ENCODE results near the gene INSIG2.

Gene INSIG2

DNA sequence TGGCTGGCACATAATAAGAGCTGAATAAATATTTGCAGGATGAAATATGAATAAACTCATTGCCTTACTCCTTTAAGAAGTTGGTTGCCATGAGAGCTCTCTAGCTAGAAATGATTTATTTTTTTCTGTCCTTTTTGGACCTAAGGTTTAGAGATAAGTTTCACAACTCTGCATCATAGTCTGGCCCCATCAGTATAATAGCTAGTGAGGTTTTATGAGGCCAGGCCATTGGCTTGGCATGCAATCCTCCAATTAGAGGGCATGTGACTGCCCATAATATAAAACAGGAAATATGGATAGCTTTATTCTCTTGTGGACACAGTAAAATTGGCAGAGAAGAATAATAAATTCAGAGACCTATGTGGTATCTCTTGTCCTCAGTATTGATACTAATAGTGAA, 26.2 kb upstream of the INSIG2 start:
- Histone ChIP-seq H3K4me3 (ENCODE audit: low read length) (no peak overlapping the region), H3K9me3 (replicated peaks; ENCODE audit: low read length) (no peaks in the 10 kb centered on the region), H3K4me2 (ENCODE audit: low read length) (peak overlapping the region; percentile 11), H3K27me3 (ENCODE audit: control insufficient read depth, insufficient read depth, low read length) (peaks cover 23% of the 10 kb centered on the region), H3K36me3 (ENCODE audit: insufficient read depth, low read length) (no peaks in the 10 kb centered on the region), H3K9ac (ENCODE audit: low read depth, low read length) (peak overlapping the region; percentile 37), H3K4me1 (ENCODE audit: control insufficient read depth, insufficient read depth, low read length) (peaks cover 33% of the 10 kb centered on the region)

DNA sequence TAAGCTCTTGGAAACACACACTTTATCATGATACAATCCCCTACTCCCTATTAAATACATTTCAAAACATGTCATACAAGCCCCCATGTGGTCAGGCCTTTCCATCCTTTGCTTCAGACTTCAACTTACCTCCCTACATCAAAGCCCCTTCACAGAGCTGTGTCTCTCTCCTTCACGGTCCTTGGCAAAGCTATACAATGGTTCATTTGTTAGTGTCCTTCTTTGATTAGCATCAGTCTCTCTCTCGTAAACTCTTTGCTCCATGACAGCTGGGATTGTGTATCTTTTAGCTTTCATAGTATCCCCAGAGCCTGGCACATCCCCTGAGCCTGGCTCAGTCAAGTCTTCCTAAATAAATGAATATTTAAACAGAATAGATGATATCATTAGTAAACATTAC, 25.6 kb upstream of the INSIG2 start:
- Histone ChIP-seq H3K4me2 (ENCODE audit: low read length) (no peak overlapping the region), H3K36me3 (ENCODE audit: insufficient read depth, low read length) (no peaks in the 10 kb centered on the region), H3K4me1 (ENCODE audit: control insufficient read depth, insufficient read depth, low read length) (peaks cover 33% of the 10 kb centered on the region), H3K9me3 (replicated peaks; ENCODE audit: low read length) (no peaks in the 10 kb centered on the region), H3K4me3 (ENCODE audit: low read length) (no peak overlapping the region), H3K27me3 (ENCODE audit: control insufficient read depth, insufficient read depth, low read length) (peaks cover 24% of the 10 kb centered on the region), H3K9ac (ENCODE audit: low read depth, low read length) (no peak overlapping the region)

DNA sequence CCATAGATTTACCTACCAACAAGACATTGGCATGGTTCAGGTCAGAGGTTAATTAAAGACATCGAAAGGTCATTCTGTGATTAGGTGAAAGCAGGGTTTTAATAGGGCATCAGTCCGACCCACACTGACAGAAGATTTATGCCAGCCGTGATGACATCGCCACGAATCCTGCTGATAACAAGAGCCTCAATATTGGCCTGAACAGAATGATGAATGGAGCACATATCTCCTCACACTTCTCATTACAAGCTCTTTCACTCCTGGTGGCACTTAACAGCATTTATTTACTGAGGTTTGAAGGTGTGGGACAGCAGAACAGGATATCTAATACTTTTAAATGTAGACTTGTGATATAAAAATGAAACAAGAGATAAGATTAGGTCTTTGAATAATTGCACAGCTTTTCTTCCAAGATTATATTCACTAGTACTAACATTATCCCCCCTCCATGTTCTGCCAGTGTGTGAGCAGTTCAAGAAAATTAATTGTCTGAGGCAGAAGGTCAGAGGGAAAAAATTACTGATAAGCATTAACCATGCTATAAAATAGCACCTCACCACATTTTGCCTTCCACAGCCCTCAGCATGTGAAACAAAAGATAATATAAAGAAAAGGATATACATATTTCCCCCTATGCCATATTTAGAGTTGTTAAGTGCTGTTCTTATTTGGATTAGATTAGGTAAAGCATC, 23.1 kb upstream of the INSIG2 start:
- Histone ChIP-seq H3K27me3 (ENCODE audit: control insufficient read depth, insufficient read depth, low read length) (peaks cover 46% of the 10 kb centered on the region), H3K4me2 (ENCODE audit: low read length) (no peak overlapping the region), H3K4me3 (ENCODE audit: low read length) (no peak overlapping the region), H3K9ac (ENCODE audit: low read depth, low read length) (no peak overlapping the region), H3K4me1 (ENCODE audit: control insufficient read depth, insufficient read depth, low read length) (peaks cover 21% of the 10 kb centered on the region), H3K9me3 (replicated peaks; ENCODE audit: low read length) (no peaks in the 10 kb centered on the region), H3K36me3 (ENCODE audit: insufficient read depth, low read length) (no peaks in the 10 kb centered on the region)

DNA sequence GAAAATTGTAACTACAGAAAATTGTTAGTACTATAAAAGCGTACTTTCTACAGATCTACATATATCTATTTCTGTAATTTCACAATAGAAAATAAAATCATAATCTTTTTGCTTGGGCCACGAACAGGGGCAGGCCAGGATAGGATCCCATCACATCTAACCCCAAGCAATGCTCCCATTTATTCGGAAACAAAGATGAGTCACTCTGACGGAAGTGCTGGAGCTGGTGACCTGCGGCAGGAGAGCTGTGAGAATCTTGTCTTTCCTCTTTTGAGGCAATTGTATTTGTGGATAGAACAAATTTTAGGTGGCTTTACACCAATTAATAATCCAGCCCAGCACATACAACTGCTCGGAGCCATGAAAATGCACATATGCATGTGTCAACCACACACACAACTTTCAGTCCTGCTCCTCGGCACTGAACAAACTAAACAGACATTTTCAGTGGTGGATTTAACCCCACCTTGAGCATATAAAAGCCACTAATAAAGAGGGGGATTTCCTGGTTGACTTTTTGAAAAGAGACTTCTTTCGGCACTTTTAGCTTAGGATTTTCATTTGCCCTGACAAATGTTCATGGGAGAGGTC, 22.3 kb upstream of the INSIG2 start:
- no peak overlapping the region for H3K9ac ChIP-seq (ENCODE audit: low read depth, low read length)
- peaks cover 13% of the 10 kb centered on the region for H3K4me1 ChIP-seq (ENCODE audit: control insufficient read depth, insufficient read depth, low read length)
- no peaks in the 10 kb centered on the region for H3K9me3 ChIP-seq (replicated peaks; ENCODE audit: low read length)
- H3K36me3 ChIP-seq (ENCODE audit: insufficient read depth, low read length), result no peaks in the 10 kb centered on the region
- H3K4me2 ChIP-seq (ENCODE audit: low read length), result no peak overlapping the region
- no peak overlapping the region for H3K4me3 ChIP-seq (ENCODE audit: low read length)
- H3K27me3 ChIP-seq (ENCODE audit: control insufficient read depth, insufficient read depth, low read length), result peaks cover 49% of the 10 kb centered on the region

DNA sequence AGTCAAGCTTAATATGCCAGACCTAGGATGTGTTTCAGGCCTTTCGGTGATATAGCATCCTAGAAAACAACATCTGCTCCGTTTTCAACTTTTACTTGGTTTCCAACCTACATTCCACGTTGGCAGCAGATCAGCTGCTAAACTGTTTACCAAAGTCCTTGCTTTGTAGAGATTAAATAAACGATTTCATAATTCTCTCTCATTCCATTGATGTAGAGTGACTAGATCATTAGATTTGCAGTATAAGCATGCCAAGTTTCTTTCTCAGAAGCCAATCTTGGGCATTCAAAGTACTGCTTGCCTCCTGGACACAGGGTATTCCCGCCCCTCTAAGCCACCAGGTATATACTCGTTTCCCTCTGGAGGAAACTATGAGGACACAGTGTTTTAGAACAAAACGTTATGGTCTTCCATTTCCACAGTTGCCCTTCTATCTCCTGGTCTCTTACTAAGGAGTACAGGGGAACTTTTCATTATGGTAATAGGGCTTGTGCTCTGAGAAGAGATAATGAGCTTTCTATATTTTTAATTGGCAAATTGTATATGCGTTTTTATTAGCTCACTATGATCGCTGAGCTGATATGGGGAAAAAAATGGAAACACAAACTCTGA, 10.5 kb upstream of the INSIG2 start:
- H3K4me3 ChIP-seq (ENCODE audit: low read length), result no peak overlapping the region
- peaks cover 48% of the 10 kb centered on the region for H3K27me3 ChIP-seq (ENCODE audit: control insufficient read depth, insufficient read depth, low read length)
- H3K4me2 ChIP-seq (ENCODE audit: low read length), result no peak overlapping the region
- no peaks in the 10 kb centered on the region for H3K36me3 ChIP-seq (ENCODE audit: insufficient read depth, low read length)
- H3K4me1 ChIP-seq (ENCODE audit: control insufficient read depth, insufficient read depth, low read length), result no peaks in the 10 kb centered on the region
- H3K9me3 ChIP-seq (replicated peaks; ENCODE audit: low read length), result no peaks in the 10 kb centered on the region
- H3K9ac ChIP-seq (ENCODE audit: low read depth, low read length), result no peak overlapping the region

DNA sequence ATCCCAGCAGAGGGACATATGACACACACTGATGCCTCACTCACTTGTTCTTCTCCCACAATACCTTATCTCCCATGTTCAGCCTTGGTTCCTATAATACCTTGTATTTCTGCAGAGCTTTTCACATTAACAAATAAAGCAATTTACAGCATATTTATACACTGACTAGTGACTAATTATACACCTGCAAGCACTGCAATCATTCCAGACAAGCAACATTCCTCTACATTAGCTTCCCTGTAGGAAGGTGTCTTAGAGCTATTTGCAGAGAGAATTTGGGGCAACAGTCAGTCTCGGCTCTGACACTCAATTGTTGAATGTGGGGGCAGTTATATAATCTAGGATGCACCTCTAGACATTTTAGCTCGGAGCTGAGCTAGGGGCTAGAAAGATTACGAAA, 9.5 kb upstream of the INSIG2 start:
- Histone ChIP-seq H3K27me3 (ENCODE audit: control insufficient read depth, insufficient read depth, low read length) (peaks cover 53% of the 10 kb centered on the region), H3K4me2 (ENCODE audit: low read length) (no peak overlapping the region), H3K4me3 (ENCODE audit: low read length) (no peak overlapping the region), H3K36me3 (ENCODE audit: insufficient read depth, low read length) (no peaks in the 10 kb centered on the region), H3K9ac (ENCODE audit: low read depth, low read length) (no peak overlapping the region), H3K9me3 (replicated peaks; ENCODE audit: low read length) (no peaks in the 10 kb centered on the region), H3K4me1 (ENCODE audit: control insufficient read depth, insufficient read depth, low read length) (no peaks in the 10 kb centered on the region)

DNA sequence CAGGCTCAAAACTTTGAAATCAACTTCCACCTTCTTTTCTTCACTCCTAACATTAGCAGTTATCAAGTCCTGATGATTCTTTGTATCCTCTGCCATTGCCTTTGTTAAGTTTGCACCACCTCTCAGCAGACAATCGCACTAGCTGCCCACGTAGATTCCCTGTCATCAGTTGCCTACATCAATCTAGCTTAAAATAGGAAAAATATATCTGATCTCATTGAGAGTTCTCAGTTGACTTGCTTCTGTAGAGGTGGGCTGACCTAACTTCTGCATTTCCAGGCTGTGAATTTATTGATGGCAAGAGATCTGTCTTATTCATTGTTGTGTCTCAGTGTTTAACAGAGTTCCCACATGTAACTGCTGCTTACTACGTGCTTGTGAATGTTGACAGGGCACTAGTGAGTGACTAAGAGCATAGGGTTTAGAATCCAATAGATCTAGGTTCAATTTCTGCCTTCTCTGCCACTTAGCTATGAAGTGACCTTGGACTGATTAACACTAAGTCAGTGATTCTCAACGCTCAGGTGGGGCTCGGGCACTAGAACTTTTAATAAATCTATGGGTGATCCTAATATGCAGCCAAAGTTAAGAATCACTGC, 3.7 kb upstream of the INSIG2 start:
- Histone ChIP-seq H3K4me3 (ENCODE audit: low read length) (no peak overlapping the region), H3K27me3 (ENCODE audit: control insufficient read depth, insufficient read depth, low read length) (peaks cover 52% of the 10 kb centered on the region), H3K36me3 (ENCODE audit: insufficient read depth, low read length) (no peaks in the 10 kb centered on the region), H3K9me3 (replicated peaks; ENCODE audit: low read length) (no peaks in the 10 kb centered on the region), H3K4me1 (ENCODE audit: control insufficient read depth, insufficient read depth, low read length) (peaks cover 3% of the 10 kb centered on the region), H3K4me2 (ENCODE audit: low read length) (no peak overlapping the region), H3K9ac (ENCODE audit: low read depth, low read length) (no peak overlapping the region)

DNA sequence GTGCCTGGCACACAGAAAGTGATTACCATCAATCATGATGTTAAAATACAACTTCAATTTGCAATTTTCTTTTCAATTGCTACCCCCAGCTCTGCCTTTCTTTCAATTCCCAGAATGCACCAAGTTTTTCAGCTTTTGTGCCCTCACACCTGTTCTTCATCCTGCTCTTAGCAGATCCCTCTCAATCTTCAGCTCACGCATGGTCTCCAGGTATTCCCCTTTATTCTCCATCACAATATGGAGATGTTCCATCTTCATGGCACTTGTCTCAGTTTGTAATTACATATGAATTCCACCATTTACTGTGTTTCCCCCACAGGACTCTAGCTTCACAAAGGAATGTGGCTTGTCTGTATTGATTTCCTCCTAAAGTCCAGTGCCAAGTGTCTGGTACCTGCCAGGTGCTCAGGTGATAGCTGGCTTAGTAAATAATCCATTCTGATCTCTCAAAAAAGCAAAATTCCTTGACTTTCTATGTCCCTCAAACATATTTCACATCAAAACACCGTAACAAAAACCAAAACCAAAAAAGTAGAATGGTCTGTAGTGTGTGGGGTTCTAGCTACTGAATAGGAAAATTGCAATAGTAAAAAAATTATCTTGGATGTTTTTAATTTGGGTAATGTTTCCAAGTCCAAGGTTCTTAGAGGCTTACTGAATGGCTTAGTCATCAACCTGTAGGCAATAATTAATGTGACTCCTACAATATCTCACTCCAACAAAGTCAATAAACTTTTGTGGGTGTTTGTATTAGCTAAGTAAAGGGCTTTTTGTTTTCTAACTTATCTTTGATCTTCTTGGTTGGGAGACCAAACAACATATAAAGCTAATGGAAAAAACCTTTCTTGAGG, 2.9 kb upstream of the INSIG2 start:
- Histone ChIP-seq H3K4me1 (ENCODE audit: control insufficient read depth, insufficient read depth, low read length) (peaks cover 11% of the 10 kb centered on the region), H3K9ac (ENCODE audit: low read depth, low read length) (no peak overlapping the region), H3K27me3 (ENCODE audit: control insufficient read depth, insufficient read depth, low read length) (peaks cover 44% of the 10 kb centered on the region), H3K4me2 (ENCODE audit: low read length) (no peak overlapping the region), H3K36me3 (ENCODE audit: insufficient read depth, low read length) (no peaks in the 10 kb centered on the region), H3K4me3 (ENCODE audit: low read length) (no peak overlapping the region), H3K9me3 (replicated peaks; ENCODE audit: low read length) (no peaks in the 10 kb centered on the region)

DNA sequence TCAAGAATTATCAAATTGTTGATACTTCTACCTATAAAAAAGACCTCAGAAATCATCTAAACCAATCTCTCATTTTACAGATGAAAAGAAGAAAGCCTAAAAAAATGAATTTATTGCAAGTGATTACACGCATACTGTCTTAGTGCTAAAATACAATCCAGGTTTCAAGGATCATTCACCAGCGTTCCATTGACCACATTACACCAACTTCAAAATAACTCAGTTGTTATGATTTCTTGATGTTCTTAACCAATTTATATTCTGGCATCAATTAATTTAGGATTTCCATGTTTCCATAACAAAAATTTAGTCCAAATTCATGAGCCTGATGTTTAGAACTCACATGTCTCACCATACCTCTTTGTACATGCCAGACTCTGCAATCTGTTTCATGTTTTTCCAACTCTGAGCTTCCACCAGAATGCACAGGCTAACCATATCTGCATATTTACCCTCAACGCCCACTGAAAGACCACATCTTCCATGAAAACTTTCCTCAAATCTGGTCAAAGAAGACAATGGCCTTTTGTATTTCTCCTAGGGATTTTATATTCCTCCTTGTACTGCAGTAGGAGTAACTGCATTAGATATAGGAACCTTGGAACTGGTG, 2.1 kb upstream of the INSIG2 start:
- Histone ChIP-seq H3K9ac (ENCODE audit: low read depth, low read length) (no peak overlapping the region), H3K4me3 (ENCODE audit: low read length) (no peak overlapping the region), H3K4me2 (ENCODE audit: low read length) (no peak overlapping the region), H3K4me1 (ENCODE audit: control insufficient read depth, insufficient read depth, low read length) (peaks cover 16% of the 10 kb centered on the region), H3K27me3 (ENCODE audit: control insufficient read depth, insufficient read depth, low read length) (peaks cover 37% of the 10 kb centered on the region), H3K9me3 (replicated peaks; ENCODE audit: low read length) (no peaks in the 10 kb centered on the region), H3K36me3 (ENCODE audit: insufficient read depth, low read length) (no peaks in the 10 kb centered on the region)

DNA sequence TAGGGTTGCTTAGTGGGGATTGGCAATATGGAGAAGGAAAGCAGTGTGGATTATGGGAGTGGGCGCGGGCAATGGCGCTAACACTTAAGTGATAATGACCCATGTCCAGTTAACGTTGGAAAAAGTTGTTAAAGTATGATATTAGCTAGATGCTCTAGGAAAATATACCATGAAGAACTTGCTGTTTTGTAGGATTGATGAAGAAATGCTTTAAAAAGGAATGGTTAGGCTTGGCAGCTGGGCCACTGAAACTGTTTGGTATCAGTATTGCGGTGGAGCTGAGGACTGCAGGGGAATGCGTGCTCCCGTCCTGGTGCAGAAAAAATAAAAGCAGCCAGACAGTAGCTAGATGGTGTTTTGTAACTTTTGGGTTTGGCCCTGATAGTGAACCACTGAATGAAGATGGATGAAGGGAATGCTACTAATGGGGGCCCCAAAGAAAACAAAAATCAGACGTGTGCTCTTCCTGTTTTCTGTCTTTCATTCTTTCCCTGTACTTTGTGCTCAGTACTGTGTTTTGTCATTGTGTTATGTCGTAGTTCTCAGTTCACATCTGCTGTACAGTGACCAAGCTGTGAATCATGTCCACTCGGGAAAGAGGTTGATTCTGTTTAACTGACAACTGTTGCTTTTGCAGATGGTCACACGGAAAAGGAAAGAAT, 999 bp downstream of the INSIG2 start:
- Histone ChIP-seq H3K4me2 (ENCODE audit: low read length) (peak overlapping the region; percentile 95), H3K36me3 (ENCODE audit: insufficient read depth, low read length) (no peaks in the 10 kb centered on the region), H3K9ac (ENCODE audit: low read depth, low read length) (peak overlapping the region; percentile 82), H3K9me3 (replicated peaks; ENCODE audit: low read length) (no peaks in the 10 kb centered on the region), H3K4me3 (ENCODE audit: low read length) (peak overlapping the region; percentile 79), H3K4me1 (ENCODE audit: control insufficient read depth, insufficient read depth, low read length) (peaks cover 23% of the 10 kb centered on the region), H3K27me3 (ENCODE audit: control insufficient read depth, insufficient read depth, low read length) (peaks cover 16% of the 10 kb centered on the region)

Measured in skeletal muscle satellite cell (primary cell).